Stimulated activated CD4-positive, alpha-beta T cell treated with anti-CD3 and anti-CD28 coated beads, Interleukin-1b, Interleukin-23, amount 100 ng/mL, for 48 hours (primary cell): ENCODE measurements around the gene CCR6.
"Not testable (repeated sequence)": the region's sequence is repeated elsewhere in the genome, so short reads cannot be mapped to it uniquely, and the experiment has no call there.

Experiments used
- DNase-seq: peaks from one replicate; pipeline ENCODE4 v3.0.0-alpha.2; 2020

CCR6 gene

DNA sequence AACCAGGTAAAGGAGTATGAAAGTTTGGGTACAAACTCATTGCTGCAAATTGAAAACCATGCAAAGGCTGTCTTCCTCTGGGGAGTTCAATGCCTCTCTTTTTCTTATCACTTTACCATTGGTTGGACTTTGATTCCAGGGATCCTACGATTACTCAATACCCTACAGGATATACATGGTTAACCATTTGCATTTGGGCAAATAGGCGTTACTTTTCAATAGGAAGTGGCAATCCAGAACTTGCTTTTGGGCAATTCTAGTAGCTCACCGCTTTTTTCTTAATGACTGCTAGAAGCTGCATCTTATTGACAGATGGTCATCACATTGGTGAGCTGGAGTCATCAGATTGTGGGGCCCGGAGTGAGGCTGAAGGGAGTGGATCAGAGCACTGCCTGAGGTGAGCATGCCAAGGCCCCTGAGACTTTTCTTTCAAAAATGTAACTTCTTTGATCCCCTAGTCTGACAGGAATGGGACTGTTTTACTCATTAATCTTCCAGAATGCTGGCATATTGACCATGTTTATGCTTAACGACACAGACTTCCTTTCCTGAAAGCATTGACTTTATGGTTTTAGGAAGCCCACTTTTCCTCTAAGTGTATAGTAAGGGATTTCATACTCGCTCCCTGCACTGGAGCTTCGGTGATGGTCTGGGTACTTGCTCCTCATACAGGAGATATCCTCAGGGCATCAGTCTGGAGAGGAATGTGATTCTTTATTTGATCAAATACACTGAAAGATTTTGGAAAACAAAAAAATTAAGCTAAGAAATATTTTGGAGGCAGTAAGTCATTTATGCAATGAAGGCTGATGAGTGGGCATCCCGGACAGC lies at the start of gene CCR6:
TSS of gene CCR6 (plus strand) at position 270 of the 831 bp plus-strand sequence. CDS start 13,039 bp downstream, outside the sequence.
- no peak for DNase-seq

DNA sequence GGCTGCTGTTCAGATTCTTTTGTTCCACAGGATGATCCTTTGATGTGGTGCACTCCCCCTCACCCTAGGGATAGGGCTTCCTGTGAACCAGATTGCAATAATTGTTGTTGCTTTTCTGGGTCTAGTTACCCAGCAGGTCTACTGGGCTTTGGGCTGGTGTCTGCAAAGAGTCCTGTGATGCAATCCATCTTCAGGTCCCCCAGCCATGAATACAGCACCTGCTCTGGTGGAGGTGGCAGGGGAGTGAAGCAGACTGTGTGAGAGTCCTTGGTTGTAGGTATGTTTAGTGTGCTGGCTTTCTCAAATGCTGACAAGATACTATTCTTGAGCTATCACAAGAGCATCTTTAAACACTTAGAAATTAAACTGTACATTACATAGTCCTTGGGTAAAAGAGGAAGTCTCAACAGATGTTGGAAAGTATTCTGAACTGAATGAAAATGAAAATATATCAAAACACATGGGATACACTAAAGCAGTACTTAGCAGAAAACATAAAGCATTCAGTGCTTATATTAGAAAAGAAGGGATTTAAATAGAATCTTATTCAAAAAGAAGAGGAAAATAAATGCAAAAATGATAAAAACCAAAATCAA lies 49.1 kb upstream of the CCR6 start:
- DNase-seq = no peak

DNA sequence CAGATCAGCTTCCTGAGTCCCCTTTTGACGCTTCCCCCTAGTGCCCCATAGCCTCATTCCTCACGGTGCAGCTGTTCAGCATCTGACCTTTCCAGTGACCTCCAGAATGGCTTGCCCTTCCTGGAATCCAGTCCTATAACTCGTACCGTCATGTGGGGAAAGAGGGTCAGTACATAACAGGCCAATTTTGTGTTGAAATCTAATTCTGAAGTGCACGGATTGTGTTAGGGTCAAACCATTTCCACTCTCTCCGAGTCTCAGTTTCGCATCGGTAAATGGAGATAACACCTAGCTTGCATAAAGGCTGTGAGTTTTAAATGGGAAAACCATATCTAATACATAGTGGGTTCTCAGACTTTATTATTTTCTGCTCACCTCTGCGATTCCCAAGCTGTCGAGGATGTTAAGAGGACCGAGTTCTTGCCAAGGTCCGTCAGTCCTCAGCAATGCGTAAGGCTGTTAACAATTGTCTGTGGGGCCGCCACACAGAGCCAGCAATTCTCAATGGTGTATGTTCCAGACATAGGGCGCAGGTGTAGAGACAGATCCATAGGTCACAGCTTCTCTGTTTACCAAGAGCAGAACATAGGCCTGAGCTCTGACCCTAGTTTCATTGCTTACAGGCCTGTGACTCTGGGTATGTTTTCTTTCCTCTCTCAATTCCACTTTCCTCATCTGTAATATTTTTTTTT lies 45.5 kb upstream of the CCR6 start:
- DNase-seq = no peak

DNA sequence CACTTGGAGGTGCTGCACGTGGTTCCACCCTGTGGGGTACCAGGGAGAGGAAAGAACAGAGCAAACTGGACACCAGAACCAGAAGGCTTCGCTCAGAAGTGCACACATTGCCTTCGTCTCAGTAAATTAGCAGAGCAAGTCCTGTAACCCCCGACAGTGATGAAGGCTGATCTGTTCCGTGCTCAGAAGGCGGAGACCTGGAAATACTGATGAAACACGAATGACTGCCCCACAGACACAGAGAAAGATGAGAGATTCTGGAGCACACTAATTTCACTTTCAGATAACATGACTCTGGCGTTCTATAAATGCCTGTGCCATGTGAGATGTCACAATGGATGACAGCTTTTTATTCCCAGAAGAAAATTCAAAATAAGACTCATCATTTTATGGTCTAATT lies 44.2 kb upstream of the CCR6 start:
- DNase-seq = peak; percentile 30

DNA sequence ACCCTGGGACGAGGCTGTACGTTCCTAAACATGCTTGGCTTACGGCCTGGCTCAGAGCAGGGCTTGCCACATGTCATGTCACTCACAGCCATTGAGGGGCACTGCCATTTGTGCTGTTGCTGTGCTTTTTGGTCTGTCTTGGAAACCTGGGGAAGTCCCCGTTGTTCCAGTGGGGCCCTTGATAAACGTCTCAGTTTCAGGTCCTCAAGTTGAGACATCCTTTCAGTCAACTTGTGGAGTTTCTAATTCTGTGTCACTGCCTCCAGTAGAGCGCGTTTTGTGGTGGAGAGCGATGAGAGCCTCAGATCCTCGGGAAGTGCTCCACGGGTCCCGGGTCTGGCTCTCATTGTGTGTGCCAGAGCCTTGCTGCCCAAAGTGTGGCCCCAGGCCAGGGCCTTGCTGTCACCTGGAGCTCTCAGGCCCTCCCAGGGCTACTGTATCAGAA lies 43.0 kb upstream of the CCR6 start:
- DNase-seq = peak; percentile 79

DNA sequence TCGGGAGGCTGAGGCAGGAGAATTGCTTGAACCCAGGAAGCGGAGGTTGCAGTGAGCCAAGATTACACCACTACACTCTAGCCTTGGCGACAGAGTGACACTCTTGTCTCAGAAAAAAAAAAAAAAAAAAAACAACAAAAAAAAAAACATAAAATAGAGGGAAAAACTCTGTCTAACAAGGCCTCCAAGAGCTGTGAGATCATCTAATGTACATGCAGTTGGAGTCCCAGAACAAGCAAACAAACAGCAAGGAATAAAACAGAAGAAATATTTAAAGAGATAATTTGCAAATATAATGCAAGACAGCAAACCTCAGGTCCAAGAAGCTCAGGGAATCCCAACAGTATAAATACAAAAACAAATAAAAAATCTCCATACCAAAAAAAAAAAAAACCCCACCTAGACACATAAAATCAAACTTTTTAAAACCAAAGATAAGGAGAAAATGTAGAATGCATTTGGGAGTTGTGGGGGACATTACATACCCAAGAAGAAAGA lies 35.0 kb upstream of the CCR6 start:
- no peak for DNase-seq

DNA sequence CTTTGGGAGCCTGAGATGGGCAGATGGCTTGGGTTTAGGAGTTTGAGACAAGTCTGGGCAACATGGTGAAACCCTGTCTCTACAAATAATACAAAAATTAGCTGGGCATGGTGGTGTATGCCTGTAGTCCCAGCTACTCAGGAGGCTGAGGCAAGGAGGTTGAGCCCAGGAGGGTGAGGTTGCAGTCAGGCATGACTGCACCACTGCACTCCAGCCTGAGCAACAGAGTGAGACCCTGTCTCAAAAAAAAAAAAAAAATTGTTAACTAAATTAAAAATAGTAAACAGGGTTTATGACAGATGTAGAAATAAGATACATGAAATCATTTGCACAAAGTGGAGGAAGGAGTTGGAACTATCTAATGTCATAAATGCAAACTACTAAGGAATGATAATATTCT lies 34.2 kb upstream of the CCR6 start:
- not testable (repeated sequence) for DNase-seq

DNA sequence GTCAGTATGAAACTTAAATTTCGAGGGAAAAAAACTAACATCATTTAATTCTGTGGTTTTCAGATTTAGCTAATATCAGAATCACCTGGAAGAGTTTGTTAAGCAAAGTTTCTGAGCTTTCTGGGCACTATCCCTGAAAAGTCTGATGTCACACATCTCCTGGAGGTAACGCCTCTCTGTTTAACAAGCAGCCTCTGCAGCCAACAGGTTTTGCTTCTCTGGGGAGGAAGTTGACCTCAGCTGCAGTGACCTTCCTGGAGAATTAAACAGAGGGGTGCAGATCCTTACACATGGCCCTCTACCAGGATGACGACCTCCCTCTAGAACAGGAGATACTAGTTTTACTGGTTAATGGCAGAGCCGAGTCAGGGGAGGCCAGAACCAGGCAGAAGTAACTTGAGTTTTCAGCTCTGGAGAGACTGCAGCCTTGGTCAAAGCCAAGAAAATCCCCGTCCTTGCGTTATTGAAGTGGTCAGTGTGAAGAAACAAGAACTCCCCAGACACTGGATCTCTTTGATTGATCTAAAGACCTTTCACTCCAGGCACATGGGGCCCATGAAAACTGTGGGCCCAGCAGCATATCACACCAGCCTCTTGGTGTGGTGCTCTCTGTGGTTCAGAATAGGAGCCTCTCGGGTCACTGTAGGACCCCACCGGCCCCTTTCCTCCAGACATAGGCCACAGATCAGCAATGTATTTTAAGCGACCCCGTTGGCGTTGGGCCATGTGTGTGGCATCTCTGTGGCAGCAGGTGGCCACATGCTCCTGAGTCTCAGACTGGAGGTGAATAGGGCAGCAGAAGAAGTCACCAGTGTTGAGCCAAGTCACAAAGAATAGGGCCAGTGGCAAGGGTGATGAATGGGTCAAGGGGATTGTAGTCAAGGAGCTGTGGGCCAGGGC lies 33.4 kb upstream of the CCR6 start:
- no peak for DNase-seq

DNA sequence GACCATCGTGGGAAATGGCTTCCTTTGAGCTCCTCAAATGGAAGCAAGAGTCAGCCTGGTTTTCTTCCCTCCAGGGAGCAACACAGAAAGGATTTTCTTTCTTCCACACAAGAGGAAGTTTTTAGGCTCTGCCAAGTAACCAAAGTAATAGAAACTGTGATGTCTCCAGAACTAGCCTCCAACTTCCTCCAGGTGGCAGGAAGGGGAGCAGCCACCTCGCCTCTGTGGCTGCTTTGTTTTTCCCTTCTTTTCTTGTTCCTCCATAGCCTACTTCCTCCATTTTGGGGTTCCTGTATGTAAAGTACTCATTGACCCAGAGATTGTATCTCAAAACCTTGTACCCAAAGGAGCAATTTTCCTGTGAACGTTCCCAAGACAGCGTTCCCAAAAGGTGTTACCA lies 32.7 kb upstream of the CCR6 start:
- no peak for DNase-seq

DNA sequence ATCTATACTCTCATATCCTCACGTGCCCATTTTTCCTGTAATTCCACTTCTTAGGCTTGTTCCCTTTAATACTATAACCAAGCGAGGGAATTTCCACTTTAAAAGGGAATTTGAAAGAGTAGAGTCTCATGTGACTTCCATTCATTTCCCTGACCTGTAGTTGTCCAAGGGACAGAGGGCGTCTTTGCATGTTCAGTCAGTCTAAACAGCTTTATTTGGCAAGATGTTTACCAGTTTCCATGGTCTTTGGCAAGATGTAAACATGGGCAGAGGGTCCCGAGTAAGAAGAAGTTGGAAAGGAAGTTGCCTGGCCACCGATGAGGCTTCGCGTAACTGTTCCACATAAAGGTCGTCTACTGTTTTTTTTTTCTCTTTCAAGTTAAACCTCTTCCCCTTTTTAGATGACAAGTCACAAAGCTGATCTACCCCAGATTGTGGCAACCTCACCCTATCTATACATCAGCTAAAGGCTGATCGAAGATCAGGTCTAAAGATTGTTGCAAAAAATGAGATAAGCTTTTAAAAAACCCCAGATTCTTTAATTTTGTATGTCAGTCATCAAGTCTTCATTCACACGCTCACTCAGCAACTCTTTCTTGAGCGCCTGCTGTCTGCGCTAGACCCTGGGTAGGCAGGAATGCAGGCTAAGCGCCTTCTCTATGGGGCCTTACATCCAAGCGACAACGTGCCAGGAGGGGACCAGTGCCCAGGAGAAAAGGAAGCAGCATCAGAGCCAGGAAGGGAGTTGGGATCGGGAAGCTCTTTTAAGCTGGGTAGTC lies 31.7 kb upstream of the CCR6 start:
- no peak for DNase-seq

DNA sequence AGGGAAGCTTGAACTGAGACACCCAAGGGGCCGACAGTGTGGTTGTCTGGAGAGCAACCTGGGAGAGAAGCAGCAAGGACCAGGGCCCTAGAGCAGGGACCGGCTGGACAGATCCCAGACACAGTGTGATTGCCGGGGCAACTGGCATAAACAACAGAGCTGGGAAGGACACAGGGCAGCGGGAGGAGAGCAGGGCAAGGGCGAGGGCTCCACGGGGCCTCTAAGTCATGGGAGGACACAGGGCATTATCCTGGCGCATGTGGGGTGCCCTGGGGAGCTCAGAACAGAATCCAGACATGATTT lies 31.1 kb upstream of the CCR6 start:
- DNase-seq = no peak

DNA sequence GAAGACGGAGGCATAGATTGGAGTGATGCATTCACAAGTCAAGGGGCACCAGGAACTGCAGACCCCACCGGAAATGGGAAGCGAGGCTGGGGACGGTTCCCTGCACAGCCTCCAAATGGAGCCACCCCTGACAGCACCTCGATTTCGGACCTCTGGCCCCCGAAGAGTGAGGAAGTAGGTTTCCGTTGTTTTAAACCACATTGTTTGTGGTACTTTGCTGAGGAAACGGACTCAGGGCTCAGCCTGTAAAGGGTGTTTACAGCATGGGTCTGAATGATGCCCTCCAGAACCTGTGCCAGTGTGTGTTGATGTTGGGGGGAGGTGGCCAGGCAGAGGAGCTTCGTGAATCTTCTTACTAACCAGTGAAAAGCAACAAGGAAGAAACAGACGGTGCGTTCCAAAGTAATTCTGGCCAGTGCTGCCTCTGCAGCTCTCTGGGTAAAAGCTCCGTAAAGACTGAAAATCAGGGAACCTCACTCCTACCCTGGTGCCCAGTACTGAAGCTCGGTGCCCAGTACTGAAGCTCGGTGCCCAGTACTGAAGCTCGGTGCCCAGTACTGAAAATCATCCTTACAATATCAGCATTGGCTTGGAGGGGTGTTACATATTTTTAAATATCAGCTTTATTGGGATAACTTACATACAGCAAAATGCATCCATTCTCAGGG lies 30.1 kb upstream of the CCR6 start:
- no peak for DNase-seq

DNA sequence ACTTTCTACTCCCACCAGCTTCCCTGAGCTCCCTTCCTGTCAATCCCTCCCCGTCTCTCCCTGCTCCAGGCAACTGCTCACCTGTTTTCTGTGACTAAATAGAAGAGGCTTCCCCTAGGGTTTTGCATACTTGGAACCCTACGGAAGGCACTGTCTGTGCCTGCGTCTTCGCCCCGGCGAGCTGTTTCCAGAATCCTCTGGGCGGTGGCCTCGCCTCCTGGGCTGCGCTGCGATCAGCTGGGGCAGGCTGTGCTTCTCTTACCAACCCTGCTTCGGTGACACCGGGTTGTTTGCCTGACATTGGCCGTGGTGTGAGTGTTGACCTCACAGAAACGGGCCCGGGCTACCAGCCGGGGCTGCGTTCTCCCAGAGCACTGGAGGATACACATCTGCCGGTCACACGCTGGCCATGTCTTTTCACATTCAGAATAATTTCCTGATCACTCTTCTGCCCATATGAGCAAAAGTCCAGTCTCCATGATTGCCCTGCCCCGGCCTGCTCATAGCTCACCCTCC lies 29.4 kb upstream of the CCR6 start:
- DNase-seq = no peak

DNA sequence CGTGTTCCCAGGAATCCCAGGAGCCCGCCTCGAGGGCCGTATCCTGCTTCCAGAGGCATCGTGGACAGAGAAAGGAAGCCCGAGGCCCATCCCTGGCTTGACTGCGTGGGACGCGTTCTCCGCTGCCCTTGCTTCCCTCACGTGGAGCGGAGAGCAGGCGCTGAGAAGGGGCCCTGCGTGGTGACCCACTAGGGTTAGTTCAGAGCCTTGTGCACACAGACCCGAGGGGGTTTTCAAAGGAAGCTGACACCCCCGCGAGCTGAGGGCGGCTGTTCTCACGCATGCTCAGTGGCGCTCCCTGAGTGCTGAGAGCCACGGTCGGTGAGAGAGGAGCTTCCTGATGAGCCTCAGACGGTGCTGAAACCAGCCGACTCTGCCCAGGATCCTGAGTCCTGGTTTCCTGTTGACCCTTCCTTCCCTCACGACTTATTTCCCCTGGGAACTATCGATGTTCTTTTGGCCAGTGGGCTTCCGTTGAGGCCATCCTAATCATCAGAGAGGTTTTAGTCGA lies 28.9 kb upstream of the CCR6 start:
- peak; percentile 51 for DNase-seq

DNA sequence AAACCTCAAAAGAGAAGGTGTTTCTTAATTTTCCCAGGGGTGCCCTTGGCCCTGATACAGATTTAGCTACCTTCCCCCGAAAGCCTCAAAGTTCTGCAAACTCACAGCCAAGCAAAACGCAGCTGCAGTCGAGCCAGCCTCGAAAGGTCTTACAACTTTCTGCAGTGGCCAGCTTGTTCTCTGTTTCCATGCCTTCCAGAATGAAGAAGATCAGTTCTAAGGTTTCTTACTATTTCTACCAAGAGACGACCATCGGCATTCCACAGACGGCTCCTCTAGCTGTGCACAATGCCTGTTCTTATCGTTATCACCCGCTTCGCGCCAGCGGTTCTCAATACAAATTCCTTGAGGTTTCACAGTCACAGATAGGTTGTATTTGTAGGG lies 28.5 kb upstream of the CCR6 start:
- no peak for DNase-seq

DNA sequence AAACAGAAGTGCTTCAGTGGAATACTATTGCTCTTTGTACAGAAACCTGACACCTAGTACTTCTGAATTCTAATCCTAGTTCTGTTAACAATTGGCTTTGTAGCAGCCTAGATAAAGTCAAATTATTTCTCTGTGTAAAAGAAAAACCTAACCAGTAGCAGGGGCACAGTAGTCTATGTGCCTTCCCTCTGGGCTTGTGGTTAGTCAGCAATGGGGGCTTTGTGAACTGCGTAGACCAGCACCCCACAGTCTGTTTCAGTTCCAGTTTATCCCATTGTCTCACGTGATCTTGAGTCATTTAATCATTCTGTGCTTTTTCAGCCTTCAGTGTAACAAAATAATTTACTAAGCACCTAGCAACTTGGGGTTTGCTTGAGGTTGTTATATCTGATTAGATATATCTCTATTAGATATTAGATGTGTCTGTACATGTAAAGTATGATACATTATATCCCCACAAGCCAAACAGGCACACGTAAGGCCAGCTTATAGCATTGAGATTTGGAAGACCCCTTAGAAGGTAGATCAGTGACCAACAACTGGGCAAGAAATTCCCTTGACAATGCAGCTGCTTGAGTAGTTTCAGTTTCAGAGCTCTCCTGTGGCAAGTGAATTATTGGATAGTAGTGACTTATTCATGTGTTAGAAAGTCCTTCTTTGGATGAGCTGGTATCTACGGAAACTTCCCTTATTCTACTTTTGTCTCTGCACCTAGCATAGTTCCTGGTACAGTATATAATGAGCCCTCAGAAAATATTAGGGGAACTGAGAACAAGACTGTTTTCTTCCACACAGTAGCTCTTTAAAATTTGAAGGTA lies 27.9 kb upstream of the CCR6 start:
- DNase-seq = no peak

DNA sequence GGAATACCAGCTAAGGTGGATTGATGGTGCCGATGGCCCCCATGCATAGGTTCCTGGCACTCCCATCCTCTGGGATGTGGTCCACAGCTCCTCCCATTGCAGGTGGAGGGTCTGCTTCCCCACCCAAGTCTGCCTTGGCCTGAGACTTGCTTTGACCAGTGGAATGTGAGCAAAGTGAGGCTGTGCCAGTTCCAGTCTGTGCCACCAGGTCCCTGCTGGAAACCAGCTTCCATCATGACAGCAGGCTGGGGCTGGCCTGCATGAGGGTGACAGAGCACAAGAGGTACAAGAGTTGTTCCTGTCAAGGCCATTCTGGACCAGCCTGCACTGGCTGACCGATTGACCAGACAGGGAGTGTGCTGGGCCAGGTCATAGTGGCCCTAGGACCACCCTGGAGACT lies 27.0 kb upstream of the CCR6 start:
- DNase-seq = no peak

DNA sequence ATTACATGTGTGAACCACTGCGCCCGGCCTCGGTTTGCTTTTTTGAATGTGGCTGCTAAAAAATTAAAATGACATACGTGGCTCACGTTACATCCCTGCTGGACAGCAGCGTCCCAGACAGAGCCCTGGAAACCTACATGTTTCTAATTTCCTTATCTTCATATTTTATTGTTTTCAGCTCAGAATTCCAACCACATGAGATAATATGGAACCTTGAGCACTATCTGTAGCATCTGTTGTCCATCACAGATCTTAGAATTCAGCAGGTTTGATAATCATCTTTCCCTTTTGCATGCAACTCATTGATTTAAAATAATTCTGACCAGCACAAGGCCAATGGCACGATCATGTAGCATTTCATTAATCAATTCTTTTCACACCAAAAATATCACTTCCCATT lies 25.9 kb upstream of the CCR6 start:
- DNase-seq = no peak

DNA sequence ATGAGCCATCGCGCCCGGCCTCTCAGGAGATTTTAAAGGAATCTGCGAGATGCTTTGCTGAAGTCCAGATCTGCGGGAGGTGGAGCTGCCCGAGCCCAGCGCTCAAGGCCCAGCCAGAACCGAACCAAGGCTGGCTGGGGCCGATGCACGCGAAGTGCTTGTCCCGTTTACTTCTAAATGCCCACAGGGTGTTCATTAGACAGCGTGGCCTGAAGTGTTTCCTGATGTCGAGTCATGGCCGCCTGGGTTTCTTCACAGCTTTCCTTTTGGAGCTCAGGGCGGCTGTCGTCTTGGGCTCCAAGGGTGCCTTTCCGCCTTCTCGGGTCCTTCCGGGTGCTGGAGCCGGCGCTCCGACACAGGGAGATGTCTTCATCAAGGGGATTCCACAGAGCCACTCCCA lies 25.1 kb upstream of the CCR6 start:
- DNase-seq = no peak

DNA sequence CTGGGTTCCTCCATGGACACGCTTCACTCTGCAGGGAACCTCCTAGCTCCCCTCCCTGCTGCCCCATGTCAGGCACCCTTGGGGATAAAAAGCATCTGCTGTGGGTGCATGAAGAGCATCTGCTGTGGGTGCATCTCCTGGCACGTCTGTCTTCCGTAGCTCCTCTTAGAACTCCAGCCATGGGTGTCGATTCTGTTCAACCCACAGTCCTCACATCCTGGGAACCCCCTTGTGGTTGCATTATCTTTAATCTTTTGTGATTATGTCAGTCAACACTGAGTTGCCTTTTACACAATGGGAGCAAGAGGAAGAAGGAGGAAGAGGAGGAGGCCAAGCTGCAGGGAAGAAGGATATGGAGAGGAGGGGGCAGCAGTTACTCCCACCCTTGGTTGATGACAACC lies 24.1 kb upstream of the CCR6 start:
- DNase-seq = no peak
